ENCODE data around the gene MAP2K7. TPM values are rescaled to one million over a fixed set of nuclear protein-coding genes. Genes with fewer than 3 reads are reported as not detected.

Gene MAP2K7
- total RNA-seq (2021) (46.1 and 46.7 TPM in 2 replicates), Bru-seq, nascent RNA (percentile 66 among the genes with signal in this experiment), BruChase-seq, experiment 1, labeled RNA remaining after a 2-hour chase (percentile 86 among the genes with signal in this experiment), BruChase-seq, experiment 2, labeled RNA remaining after a 6-hour chase (percentile 89 among the genes with signal in this experiment)
- long read RNA-seq, transcript MAP2K7-203 (12 exons, 3,396 nt), result major isoform, 6 of 24 reads
- long read RNA-seq, transcript MAP2K7-201 (11 exons, 3,361 nt), result major isoform, 6 of 24 reads
- long read RNA-seq, partial matches to known transcripts, result 8 of 24 reads
- long read RNA-seq, other reads (novel, unspliced or antisense), result 3 of 24 reads

- intact Hi-C loops (cut with micrococcal nuclease; ENCODE audit: unreplicated experiment), result loop anchor here (2.0 kb wide), 1 partner anchor 33 kb away; no protein-coding TSS in a partner anchor
- CTCF ChIA-PET, result interaction anchor here (0.9 to 1.0 kb wide), 2 partner anchors 17 to 34 kb away, joined by 3 to 5 read pairs; partner anchors contain the start of gene SNAPC2
Observed at GRCh38 chr19:7903244-7904073, at the start of gene MAP2K7. TSS of gene MAP2K7 (plus strand) at chr19:7903877. CDS start at chr19:7903945, 68 bp downstream.

DNA sequence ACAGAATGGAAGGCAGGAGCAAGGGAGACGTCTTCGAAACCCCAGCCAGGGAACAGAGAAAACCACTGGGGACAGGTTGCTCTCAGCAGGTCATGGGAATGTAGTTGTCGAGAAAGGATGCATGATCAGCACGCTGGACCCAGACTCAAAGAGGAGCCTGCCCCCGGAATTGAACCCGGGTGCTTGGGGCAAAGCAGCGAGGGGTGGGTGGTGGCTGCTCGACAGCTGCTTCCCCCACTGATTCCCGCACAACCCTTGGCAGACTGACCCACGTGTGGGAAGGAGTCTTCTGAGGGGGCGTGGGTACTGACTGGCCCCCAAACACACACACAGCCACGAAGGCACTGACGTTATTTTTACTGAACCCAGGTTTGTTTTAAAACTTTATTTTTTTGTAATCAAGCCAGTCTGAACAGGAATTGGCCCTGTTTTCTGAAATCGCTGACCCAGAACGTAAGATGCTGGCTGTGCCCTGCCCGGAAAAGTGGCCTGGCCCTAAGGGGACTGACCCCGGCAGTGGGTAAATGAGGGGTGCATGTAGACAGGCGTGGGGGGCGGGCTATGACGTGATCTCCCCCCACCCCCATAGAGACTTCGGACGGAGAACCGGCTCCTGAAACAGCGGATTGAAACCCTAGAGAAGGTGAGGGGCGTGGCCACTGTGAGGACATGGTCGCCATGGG, 48.1 kb upstream of the MAP2K7 start:
- H3K4me1 ChIP-seq (ENCODE audit: insufficient read depth, low read length, poor library complexity, severe bottlenecking), result no peaks in the 10 kb centered on the region
- no TSS peak for BruUV-seq (replicated peaks)
- DNase-seq (ENCODE audit: low spot score), result no peak
- H3K9me3 ChIP-seq (ENCODE audit: low read depth, low read length, poor library complexity, severe bottlenecking), result no peaks in the 10 kb centered on the region
- no peak overlapping the region for H3K27ac ChIP-seq (ENCODE audit: low read depth, low read length, poor library complexity, severe bottlenecking)
- intact Hi-C loops (cut with micrococcal nuclease; ENCODE audit: unreplicated experiment), result loop anchor here (10.0 kb wide), 1 partner anchor 399 kb away; no protein-coding TSS in a partner anchor
- TF ChIP-seq EZH2 (IDR thresholded peaks at IDR 0.05; ENCODE audit: borderline replicate concordance, low read depth, low read length, poor library complexity, severe bottlenecking), result no peak
- TF ChIP-seq, protein P1, sequence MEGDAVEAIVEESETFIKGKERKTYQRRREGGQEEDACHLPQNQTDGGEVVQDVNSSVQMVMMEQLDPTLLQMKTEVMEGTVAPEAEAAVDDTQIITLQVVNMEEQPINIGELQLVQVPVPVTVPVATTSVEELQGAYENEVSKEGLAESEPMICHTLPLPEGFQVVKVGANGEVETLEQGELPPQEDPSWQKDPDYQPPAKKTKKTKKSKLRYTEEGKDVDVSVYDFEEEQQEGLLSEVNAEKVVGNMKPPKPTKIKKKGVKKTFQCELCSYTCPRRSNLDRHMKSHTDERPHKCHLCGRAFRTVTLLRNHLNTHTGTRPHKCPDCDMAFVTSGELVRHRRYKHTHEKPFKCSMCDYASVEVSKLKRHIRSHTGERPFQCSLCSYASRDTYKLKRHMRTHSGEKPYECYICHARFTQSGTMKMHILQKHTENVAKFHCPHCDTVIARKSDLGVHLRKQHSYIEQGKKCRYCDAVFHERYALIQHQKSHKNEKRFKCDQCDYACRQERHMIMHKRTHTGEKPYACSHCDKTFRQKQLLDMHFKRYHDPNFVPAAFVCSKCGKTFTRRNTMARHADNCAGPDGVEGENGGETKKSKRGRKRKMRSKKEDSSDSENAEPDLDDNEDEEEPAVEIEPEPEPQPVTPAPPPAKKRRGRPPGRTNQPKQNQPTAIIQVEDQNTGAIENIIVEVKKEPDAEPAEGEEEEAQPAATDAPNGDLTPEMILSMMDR (conservative IDR thresholded peaks at IDR 0.05; ENCODE audit: low read depth, low read length), result no peak
- ChIA-PET POLR2A (ENCODE audit: low non-redundant PET) (no interaction called here), CTCF (no interaction called here)
- H3K4me3 ChIP-seq (ENCODE audit: low read depth, low read length, poor library complexity, severe bottlenecking), result no peak overlapping the region
- H3K36me3 ChIP-seq (ENCODE audit: insufficient read depth, low read length, poor library complexity, severe bottlenecking), result no peaks in the 10 kb centered on the region
- H3K27me3 ChIP-seq (replicated peaks; ENCODE audit: insufficient read depth, low read depth, low read length, poor library complexity), result no peaks in the 10 kb centered on the region

More at GRCh38 chr19:7903244-7904073, at the start of gene MAP2K7:
- no peaks in the 10 kb centered on the region for H3K27me3 ChIP-seq (replicated peaks; ENCODE audit: insufficient read depth, low read depth, low read length, poor library complexity)
- H3K9me3 ChIP-seq (ENCODE audit: low read depth, low read length, poor library complexity, severe bottlenecking), result no peaks in the 10 kb centered on the region
- POLR2A ChIA-PET (ENCODE audit: low non-redundant PET), result interaction anchor here (0.5 to 0.6 kb wide), 4 partner anchors 16 to 610 kb away, joined by 3 to 12 read pairs (median 6); no protein-coding TSS in a partner anchor
- BruUV-seq (replicated peaks), result no TSS peak
- peak within 1 kb of the TSS; percentile 92 for H3K4me3 ChIP-seq (ENCODE audit: low read depth, low read length, poor library complexity, severe bottlenecking)
- H3K27ac ChIP-seq (ENCODE audit: low read depth, low read length, poor library complexity, severe bottlenecking), result peak within 1 kb of the TSS; percentile 77
- peaks cover 8% of the 10 kb centered on the region for H3K36me3 ChIP-seq (ENCODE audit: insufficient read depth, low read length, poor library complexity, severe bottlenecking)
- TF ChIP-seq, protein P1 (conservative IDR thresholded peaks at IDR 0.05; ENCODE audit: low read depth, low read length), result peak; percentile 82
- no peak for TF ChIP-seq EZH2 (IDR thresholded peaks at IDR 0.05; ENCODE audit: borderline replicate concordance, low read depth, low read length, poor library complexity, severe bottlenecking)
- peak; percentile 99 for DNase-seq (ENCODE audit: low spot score)
- H3K4me1 ChIP-seq (ENCODE audit: insufficient read depth, low read length, poor library complexity, severe bottlenecking), result peaks cover 13% of the 10 kb centered on the region

DNA sequence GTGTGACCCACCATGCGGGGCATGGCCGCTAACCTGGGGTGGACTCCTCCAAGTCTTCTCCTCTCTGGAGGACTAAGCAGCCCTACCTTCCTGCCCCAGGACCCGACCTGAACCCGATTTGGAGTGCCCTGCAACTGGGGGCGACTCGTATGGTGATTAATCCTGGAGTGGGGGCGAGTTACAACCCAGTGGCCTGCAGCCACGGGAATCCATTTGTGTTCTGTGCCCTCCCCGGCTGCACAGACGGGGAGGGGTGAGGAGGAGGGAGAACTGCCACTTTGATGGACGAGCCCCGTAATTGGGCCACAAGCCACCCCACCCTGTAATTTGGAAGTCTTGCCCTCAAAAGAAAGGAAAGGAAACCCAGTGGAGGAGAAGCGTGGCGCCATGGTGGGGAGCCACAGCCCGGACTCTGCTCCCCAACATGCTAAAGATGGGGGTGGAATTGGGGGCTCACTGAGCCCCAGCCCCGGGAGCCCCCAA, 47.5 kb upstream of the MAP2K7 start:
- Histone ChIP-seq H3K27ac (ENCODE audit: low read depth, low read length, poor library complexity, severe bottlenecking) (no peak overlapping the region), H3K9me3 (ENCODE audit: low read depth, low read length, poor library complexity, severe bottlenecking) (no peaks in the 10 kb centered on the region), H3K27me3 (replicated peaks; ENCODE audit: insufficient read depth, low read depth, low read length, poor library complexity) (no peaks in the 10 kb centered on the region), H3K36me3 (ENCODE audit: insufficient read depth, low read length, poor library complexity, severe bottlenecking) (no peaks in the 10 kb centered on the region), H3K4me3 (ENCODE audit: low read depth, low read length, poor library complexity, severe bottlenecking) (no peak overlapping the region), H3K4me1 (ENCODE audit: insufficient read depth, low read length, poor library complexity, severe bottlenecking) (no peaks in the 10 kb centered on the region)
- intact Hi-C loops (cut with micrococcal nuclease; ENCODE audit: unreplicated experiment), result loop anchor here (10.0 kb wide), 1 partner anchor 399 kb away; no protein-coding TSS in a partner anchor
- TF ChIP-seq, protein P1 (conservative IDR thresholded peaks at IDR 0.05; ENCODE audit: low read depth, low read length), result no peak
- TF ChIP-seq EZH2 (IDR thresholded peaks at IDR 0.05; ENCODE audit: borderline replicate concordance, low read depth, low read length, poor library complexity, severe bottlenecking), result no peak
- no TSS peak for BruUV-seq (replicated peaks)
- ChIA-PET POLR2A (ENCODE audit: low non-redundant PET) (no interaction called here), CTCF (no interaction called here)
- no peak for DNase-seq (ENCODE audit: low spot score)
